B cell (primary cell): ENCODE data around the gene DRC7. TPM values are rescaled to one million over a fixed set of nuclear protein-coding genes. Genes with fewer than 3 reads are reported as not detected.

Source experiments
- ATAC-seq: fragments of 200-7000 bp; cut with Tn5 transposase; one replicate; pipeline ENCODE4 v1.10.0; 2021; ENCODE audit warnings: low read depth, mild to moderate bottlenecking, moderate number of reproducible peaks, moderate library complexity
- CTCF ChIA-PET: fragments of 350-600 bp; sonication (Branson Sonifier 250); formaldehyde crosslinking; loops from one replicate; lab custom pipeline; 2021; ENCODE audit warnings: antibody characterized with exemption, inconsistent platforms; lab: Charles Lee
- POLR2A ChIA-PET: fragments of 350-600 bp; sonication (Branson Sonifier 250); formaldehyde crosslinking; loops from one replicate; lab custom pipeline; 2021; ENCODE audit warnings: antibody characterized with exemption; lab: Charles Lee
- DNase-seq: peaks from one replicate; pipeline ENCODE4 v3.0.0; 2013
- H2AFZ ChIP-seq: 2 replicates; pipeline ENCODE4 v1.6.1; 2012; ENCODE audit warnings: mild to moderate bottlenecking, low read depth, low read length; ENCODE audit not compliant: insufficient read depth, poor library complexity, severe bottlenecking
- H3K27ac ChIP-seq, 2 donors: 1 replicate in 1 of 2; 2 replicates in 1 of 2; pipeline ENCODE4 v1.5.1; 2012 to 2013; ENCODE audit warnings: low read length in 2 of 2, mild to moderate bottlenecking in 2 of 2, moderate library complexity in 1 of 2
- H3K27me3 ChIP-seq, 4 experiments: fragments of 200-600 bp in 1 of 4; sonication (generic) in 1 of 4; replicated peaks in 1 of 4; 1 replicate in 2 of 4; 2 replicates in 2 of 4; pipeline versions ENCODE4 v1.6.1 to v1.7.0; 2013 to 2016; ENCODE audit warnings: low read length in 3 of 4, mild to moderate bottlenecking in 2 of 4, mixed read lengths in 1 of 4, moderate library complexity in 1 of 4; ENCODE audit not compliant: insufficient read depth in 4 of 4, control insufficient read depth in 3 of 4; ENCODE audit errors: control extremely low read depth in 1 of 4
- H3K36me3 ChIP-seq, 2 experiments: replicated peaks in 1 of 2; 1 replicate in 1 of 2; 2 replicates in 1 of 2; pipeline versions ENCODE4 v1.6.1 to v1.7.1; 2013; ENCODE audit warnings: low read length in 1 of 2; ENCODE audit not compliant: insufficient read depth in 2 of 2, control insufficient read depth in 1 of 2; ENCODE audit errors: control extremely low read depth in 1 of 2, extremely low read depth in 1 of 2
- H3K4me1 ChIP-seq, 2 donors: fragments of 200-600 bp in 1 of 2; sonication (generic) in 1 of 2; 1 replicate in 1 of 2; 2 replicates in 1 of 2; pipeline versions ENCODE4 v1.5.1 to v1.6.1; 2013 to 2017; ENCODE audit warnings: low read length in 2 of 2; ENCODE audit not compliant: control insufficient read depth in 2 of 2, insufficient read depth in 2 of 2
- H3K4me2 ChIP-seq: replicated peaks from 2 replicates; pipeline ENCODE3; 2012; ENCODE audit warnings: mild to moderate bottlenecking, low read depth, low read length; ENCODE audit not compliant: poor library complexity, severe bottlenecking
- H3K4me3 ChIP-seq, 5 experiments: fragments of 200-600 bp in 1 of 5; sonication (generic) in 1 of 5; 1 replicate in 3 of 5; 2 replicates in 2 of 5; pipeline versions ENCODE4 v1.5.1 to v1.7.0; 2011 to 2016; ENCODE audit warnings: low read length in 4 of 5, mild to moderate bottlenecking in 4 of 5, low read depth in 2 of 5, control low read depth in 1 of 5, moderate library complexity in 1 of 5; ENCODE audit not compliant: insufficient read depth in 1 of 5; ENCODE audit errors: control extremely low read depth in 1 of 5, extremely low read depth in 1 of 5
- H3K79me2 ChIP-seq: fragments of 200-600 bp; sonication (generic); one replicate; pipeline ENCODE4 v1.6.0; 2016; ENCODE audit warnings: low read length; ENCODE audit not compliant: control insufficient read depth, insufficient read depth
- H3K9ac ChIP-seq: fragments of 200-600 bp; sonication (generic); 2 replicates; pipeline ENCODE4 v1.6.1; 2017; ENCODE audit warnings: mild to moderate bottlenecking, low read length, moderate library complexity
- H3K9me3 ChIP-seq, 3 donors: one replicate each; pipeline versions ENCODE4 v1.6.1 to v1.7.1; 2013; ENCODE audit warnings: low read length in 2 of 3; ENCODE audit not compliant: control insufficient read depth in 2 of 3, insufficient read depth in 1 of 3; ENCODE audit errors: control extremely low read depth in 1 of 3
- H4K20me1 ChIP-seq: 2 replicates; pipeline ENCODE4 v1.6.0; 2012; ENCODE audit warnings: mild to moderate bottlenecking, low read length; ENCODE audit not compliant: insufficient read depth, control insufficient read depth, poor library complexity, severe bottlenecking
- H3K27ac Mint-ChIP-seq: one replicate; pipeline ENCODE4 v1.8.0; 2021; ENCODE audit warnings: mixed read lengths
- H3K27me3 Mint-ChIP-seq: one replicate; pipeline ENCODE4 v1.8.0; 2021; ENCODE audit warnings: mixed read lengths
- H3K4me1 Mint-ChIP-seq: one replicate; pipeline ENCODE4 v1.8.0; 2021; ENCODE audit warnings: mixed read lengths
- H3K4me3 Mint-ChIP-seq: one replicate; pipeline ENCODE4 v1.8.0; 2021; ENCODE audit warnings: mixed read lengths
- H3K9me3 Mint-ChIP-seq: one replicate; pipeline ENCODE4 v1.8.0; 2022; ENCODE audit warnings: mixed read lengths; ENCODE audit not compliant: insufficient read depth
- CTCF ChIP-seq: fragments of 200-600 bp; IDR thresholded peaks from one replicate; pipeline ENCODE4 v1.8.0; 2022; ENCODE audit warnings: antibody characterized with exemption, mild to moderate bottlenecking
- EZH2 ChIP-seq: IDR thresholded peaks from 2 replicates; pipeline ENCODE4 v1.6.1; 2012; ENCODE audit warnings: borderline replicate concordance, low read depth, mild to moderate bottlenecking, moderate library complexity, low read length; ENCODE audit not compliant: insufficient read depth, poor library complexity, severe bottlenecking
- WGBS: methylation state at CpG from one replicate; pipeline ENCODE4 v1.1.5; 2013; ENCODE audit warnings: missing lambda C conversion rate; ENCODE audit not compliant: insufficient coverage; 5-methylcytosine and 5-hydroxymethylcytosine counted together
- intact Hi-C: fragments of 100-400 bp; cut with micrococcal nuclease; formaldehyde crosslinking; loops from one replicate; pipeline ENCODE4 v1.10.0; 2022
- polyA plus RNA-seq: library from polyadenylated mRNA; depleted of rRNA; stranded (reverse); fragments of >200 nt; gene quantifications from 2 replicates; pipeline ENCODE4 v1.2.3, GENCODE V29; 2012
- total RNA-seq, 2 donors: library from RNA; stranded (reverse); fragments of 120-200 nt in 1 of 2; gene quantifications; 1 replicate in 1 of 2; 2 replicates in 1 of 2; pipeline versions ENCODE4 v1.2.3 to v1.2.4, GENCODE V29; 2013 to 2022

DRC7 gene
- total and polyA plus RNA-seq, 2 donors (not counting 1 experiment from before 2014, with no cell fraction given): 0.12 to 0.22 TPM

GRCh38 chr16:57713596-57713995 lies 19.0 kb downstream of the DRC7 start:
- H2AFZ ChIP-seq: no peak overlapping the region
- intact Hi-C loops: no loop called here
- H3K4me1 ChIP-seq: no peaks in the 10 kb centered on the region
- H3K27me3 ChIP-seq: peaks cover 0 to 3% (median 0%) of the 10 kb centered on the region in 4 experiments
- TF ChIP-seq CTCF: no peak
- TF ChIP-seq EZH2: no peak
- 97% methylated on average over 8 of the region's 8 CpGs for WGBS
- no peaks in the 10 kb centered on the region for H3K79me2 ChIP-seq
- DNase-seq: no peak
- no peaks in the 10 kb centered on the region for H3K36me3 ChIP-seq
- ChIA-PET CTCF (no interaction called here), POLR2A (no interaction called here)
- H3K4me3 ChIP-seq: no peak overlapping the region
- no peak overlapping the region for H3K9ac ChIP-seq
- ATAC-seq: no peak
- H3K9me3 ChIP-seq: no peaks in the 10 kb centered on the region
- H3K27me3 Mint-ChIP-seq: peaks cover 21% of the 10 kb centered on the region
- no peak overlapping the region for H3K4me3 Mint-ChIP-seq
- no peaks in the 10 kb centered on the region for H4K20me1 ChIP-seq
- no peak overlapping the region for H3K27ac Mint-ChIP-seq
- H3K9me3 Mint-ChIP-seq: no peaks in the 10 kb centered on the region
- no peak overlapping the region for H3K27ac ChIP-seq
- H3K4me2 ChIP-seq: no peak overlapping the region
- no peaks in the 10 kb centered on the region for H3K4me1 Mint-ChIP-seq

GRCh38 chr16:57714047-57714446 lies 19.4 kb downstream of the DRC7 start:
- no peak for TF ChIP-seq CTCF
- TF ChIP-seq EZH2: no peak
- no peaks in the 10 kb centered on the region for H3K79me2 ChIP-seq
- no peak overlapping the region for H3K9ac ChIP-seq
- ChIA-PET CTCF (no interaction called here), POLR2A (no interaction called here)
- no peaks in the 10 kb centered on the region for H3K9me3 ChIP-seq
- H3K4me3 ChIP-seq: no peak overlapping the region
- H3K4me1 Mint-ChIP-seq: no peaks in the 10 kb centered on the region
- no peak overlapping the region for H3K27ac Mint-ChIP-seq
- H3K27me3 Mint-ChIP-seq: peaks cover 21% of the 10 kb centered on the region
- H3K36me3 ChIP-seq: no peaks in the 10 kb centered on the region
- H2AFZ ChIP-seq: no peak overlapping the region
- H4K20me1 ChIP-seq: no peaks in the 10 kb centered on the region
- peaks cover 0 to 3% (median 0%) of the 10 kb centered on the region in 4 experiments for H3K27me3 ChIP-seq
- no peak overlapping the region for H3K27ac ChIP-seq
- H3K9me3 Mint-ChIP-seq: no peaks in the 10 kb centered on the region
- no peak overlapping the region for H3K4me2 ChIP-seq
- H3K4me1 ChIP-seq: no peaks in the 10 kb centered on the region
- intact Hi-C loops: no loop called here
- DNase-seq (no peak), ATAC-seq (no peak)
- H3K4me3 Mint-ChIP-seq: no peak overlapping the region
- WGBS: 80% methylated on average over 1 of the region's 6 CpGs
